Activated T-helper 2 cell treated with anti-CD3 and anti-CD28 coated beads, Interferon-gamma antibody, Interleukin-2, Interleukin-4, amounts not matched to agents 10 μg/mL and 5 μg/mL and 100 μg/mL, durations not matched to agents 14 hours and 24 hours and 36 hours (primary cell): ENCODE results near the gene SOBP. TPM values are rescaled to one million over a fixed set of nuclear protein-coding genes. Genes with fewer than 3 reads are reported as not detected.

Experiments used
- DNase-seq: peaks from one replicate; pipeline ENCODE4 v3.0.0; 2021; ENCODE audit warnings: low spot score
- H3K27ac Mint-ChIP-seq: one replicate; pipeline ENCODE4 v1.8.0; 2021; ENCODE audit warnings: mixed read lengths
- H3K27me3 Mint-ChIP-seq: one replicate; pipeline ENCODE4 v1.8.0; 2021; ENCODE audit warnings: low read depth, mixed read lengths
- H3K36me3 Mint-ChIP-seq: one replicate; pipeline ENCODE4 v1.8.0; 2021; ENCODE audit warnings: low read depth, mixed read lengths
- H3K4me1 Mint-ChIP-seq: one replicate; pipeline ENCODE4 v1.8.0; 2021; ENCODE audit warnings: low read depth, mixed read lengths
- H3K4me3 Mint-ChIP-seq: one replicate; pipeline ENCODE4 v1.8.0; 2021; ENCODE audit warnings: low read depth, mild to moderate bottlenecking, moderate library complexity, mixed read lengths
- H3K9me3 Mint-ChIP-seq: one replicate; pipeline ENCODE4 v1.8.0; 2021; ENCODE audit warnings: mixed read lengths
- intact Hi-C: fragments of 100-400 bp; cut with micrococcal nuclease; formaldehyde crosslinking; loops from one replicate; pipeline ENCODE4 v1.15.1; 2023
- total RNA-seq: library from RNA; stranded (reverse); gene quantifications from 2 replicates; pipeline ENCODE4 v1.2.3, GENCODE V29; 2022

The SOBP gene
- total RNA-seq, 1 donor from 2014 or later, result 0.18 TPM

GRCh38 chr6:107612762-107613415, 123.0 kb downstream of the SOBP start:
- no peaks in the 10 kb centered on the region for H3K36me3 Mint-ChIP-seq
- H3K4me1 Mint-ChIP-seq, result no peaks in the 10 kb centered on the region
- intact Hi-C loops, result no loop called here
- no peaks in the 10 kb centered on the region for H3K9me3 Mint-ChIP-seq
- DNase-seq, result no peak
- no peak overlapping the region for H3K4me3 Mint-ChIP-seq
- no peak overlapping the region for H3K27ac Mint-ChIP-seq
- H3K27me3 Mint-ChIP-seq, result peaks cover 3% of the 10 kb centered on the region

- Mint-ChIP-seq H3K36me3 (no peaks in the 10 kb centered on the region), H3K27ac (no peak overlapping the region), H3K4me1 (peaks cover 5% of the 10 kb centered on the region), H3K9me3 (no peaks in the 10 kb centered on the region), H3K27me3 (no peaks in the 10 kb centered on the region), H3K4me3 (no peak overlapping the region)
- intact Hi-C loops, result no loop called here
- DNase-seq, result no peak
Observed at GRCh38 chr6:107613651-107614379, 123.9 kb downstream of the SOBP start.

- Mint-ChIP-seq H3K4me3 (no peak overlapping the region), H3K27ac (no peak overlapping the region), H3K9me3 (no peaks in the 10 kb centered on the region), H3K4me1 (peaks cover 14% of the 10 kb centered on the region), H3K27me3 (no peaks in the 10 kb centered on the region), H3K36me3 (no peaks in the 10 kb centered on the region)
- intact Hi-C loops, result no loop called here
- no peak for DNase-seq
Observed at GRCh38 chr6:107614828-107615227, 124.9 kb downstream of the SOBP start.

- no peaks in the 10 kb centered on the region for H3K9me3 Mint-ChIP-seq
- intact Hi-C loops, result no loop called here
- no peaks in the 10 kb centered on the region for H3K36me3 Mint-ChIP-seq
- no peaks in the 10 kb centered on the region for H3K27me3 Mint-ChIP-seq
- no peak overlapping the region for H3K4me3 Mint-ChIP-seq
- H3K4me1 Mint-ChIP-seq, result peaks cover 25% of the 10 kb centered on the region
- no peak for DNase-seq
- H3K27ac Mint-ChIP-seq, result no peak overlapping the region
Observed at GRCh38 chr6:107616775-107617174, 126.9 kb downstream of the SOBP start.

- no peak overlapping the region for H3K27ac Mint-ChIP-seq
- H3K4me3 Mint-ChIP-seq, result no peak overlapping the region
- no peak for DNase-seq
- intact Hi-C loops, result no loop called here
- H3K36me3 Mint-ChIP-seq, result no peaks in the 10 kb centered on the region
- H3K27me3 Mint-ChIP-seq, result no peaks in the 10 kb centered on the region
- H3K4me1 Mint-ChIP-seq, result peaks cover 25% of the 10 kb centered on the region
- H3K9me3 Mint-ChIP-seq, result no peaks in the 10 kb centered on the region
Observed at GRCh38 chr6:107617341-107617932, 127.5 kb downstream of the SOBP start.

- peak overlapping the region; percentile 68 for H3K27ac Mint-ChIP-seq
- no peaks in the 10 kb centered on the region for H3K9me3 Mint-ChIP-seq
- DNase-seq, result peak; percentile 57
- H3K4me1 Mint-ChIP-seq, result peaks cover 25% of the 10 kb centered on the region
- no peak overlapping the region for H3K4me3 Mint-ChIP-seq
- intact Hi-C loops, result loop anchor here (1.0 kb wide), 1 partner anchor 40 kb away; no protein-coding TSS in a partner anchor
- H3K36me3 Mint-ChIP-seq, result no peaks in the 10 kb centered on the region
- peaks cover 6% of the 10 kb centered on the region for H3K27me3 Mint-ChIP-seq
Observed at GRCh38 chr6:107618672-107619071, 128.8 kb downstream of the SOBP start.

GRCh38 chr6:107620732-107621131, 130.8 kb downstream of the SOBP start:
- no peak for DNase-seq
- H3K27ac Mint-ChIP-seq, result no peak overlapping the region
- H3K27me3 Mint-ChIP-seq, result peaks cover 9% of the 10 kb centered on the region
- intact Hi-C loops, result no loop called here
- no peaks in the 10 kb centered on the region for H3K9me3 Mint-ChIP-seq
- no peak overlapping the region for H3K4me3 Mint-ChIP-seq
- H3K36me3 Mint-ChIP-seq, result no peaks in the 10 kb centered on the region
- peaks cover 25% of the 10 kb centered on the region for H3K4me1 Mint-ChIP-seq

- Mint-ChIP-seq H3K27ac (no peak overlapping the region), H3K9me3 (no peaks in the 10 kb centered on the region), H3K4me1 (peaks cover 25% of the 10 kb centered on the region), H3K4me3 (no peak overlapping the region), H3K27me3 (peaks cover 11% of the 10 kb centered on the region), H3K36me3 (no peaks in the 10 kb centered on the region)
- intact Hi-C loops, result no loop called here
- DNase-seq, result no peak
Observed at GRCh38 chr6:107621229-107621937, 131.5 kb downstream of the SOBP start.

- Mint-ChIP-seq H3K36me3 (no peaks in the 10 kb centered on the region), H3K27me3 (peaks cover 11% of the 10 kb centered on the region), H3K9me3 (no peaks in the 10 kb centered on the region), H3K27ac (no peak overlapping the region), H3K4me3 (no peak overlapping the region), H3K4me1 (peaks cover 25% of the 10 kb centered on the region)
- no peak for DNase-seq
- intact Hi-C loops, result no loop called here
Observed at GRCh38 chr6:107622269-107622668, 132.4 kb downstream of the SOBP start.

GRCh38 chr6:107624050-107624449, 134.1 kb downstream of the SOBP start:
- Mint-ChIP-seq H3K36me3 (no peaks in the 10 kb centered on the region), H3K9me3 (no peaks in the 10 kb centered on the region), H3K27me3 (peaks cover 22% of the 10 kb centered on the region), H3K4me1 (peaks cover 17% of the 10 kb centered on the region), H3K4me3 (no peak overlapping the region), H3K27ac (no peak overlapping the region)
- no peak for DNase-seq
- intact Hi-C loops, result no loop called here

- Mint-ChIP-seq H3K9me3 (no peaks in the 10 kb centered on the region), H3K36me3 (no peaks in the 10 kb centered on the region), H3K4me1 (peaks cover 12% of the 10 kb centered on the region), H3K27ac (no peak overlapping the region), H3K4me3 (no peak overlapping the region), H3K27me3 (peaks cover 24% of the 10 kb centered on the region)
- intact Hi-C loops, result no loop called here
- no peak for DNase-seq
Observed at GRCh38 chr6:107624541-107624940, 134.6 kb downstream of the SOBP start.

- intact Hi-C loops, result no loop called here
- H3K4me1 Mint-ChIP-seq, result peaks cover 9% of the 10 kb centered on the region
- H3K27me3 Mint-ChIP-seq, result peaks cover 29% of the 10 kb centered on the region
- H3K9me3 Mint-ChIP-seq, result no peaks in the 10 kb centered on the region
- no peak overlapping the region for H3K4me3 Mint-ChIP-seq
- no peak for DNase-seq
- no peaks in the 10 kb centered on the region for H3K36me3 Mint-ChIP-seq
- H3K27ac Mint-ChIP-seq, result no peak overlapping the region
Observed at GRCh38 chr6:107625264-107625663, 135.3 kb downstream of the SOBP start.

- no peak overlapping the region for H3K27ac Mint-ChIP-seq
- no peaks in the 10 kb centered on the region for H3K36me3 Mint-ChIP-seq
- no peak overlapping the region for H3K4me3 Mint-ChIP-seq
- H3K27me3 Mint-ChIP-seq, result peaks cover 38% of the 10 kb centered on the region
- intact Hi-C loops, result no loop called here
- DNase-seq, result no peak
- no peaks in the 10 kb centered on the region for H3K9me3 Mint-ChIP-seq
- no peaks in the 10 kb centered on the region for H3K4me1 Mint-ChIP-seq
Observed at GRCh38 chr6:107626645-107627044, 136.7 kb downstream of the SOBP start.
